Measurements from ENCODE around the gene GRN. TPM values are rescaled to one million over a fixed set of nuclear protein-coding genes. Genes with fewer than 3 reads are reported as not detected.

GRN gene
- total and polyA plus RNA-seq, 2 of the 8 experiments (the other 6 are each of a cell fraction or from before 2014, with no cell fraction given), result 108 to 387 TPM

DNA sequence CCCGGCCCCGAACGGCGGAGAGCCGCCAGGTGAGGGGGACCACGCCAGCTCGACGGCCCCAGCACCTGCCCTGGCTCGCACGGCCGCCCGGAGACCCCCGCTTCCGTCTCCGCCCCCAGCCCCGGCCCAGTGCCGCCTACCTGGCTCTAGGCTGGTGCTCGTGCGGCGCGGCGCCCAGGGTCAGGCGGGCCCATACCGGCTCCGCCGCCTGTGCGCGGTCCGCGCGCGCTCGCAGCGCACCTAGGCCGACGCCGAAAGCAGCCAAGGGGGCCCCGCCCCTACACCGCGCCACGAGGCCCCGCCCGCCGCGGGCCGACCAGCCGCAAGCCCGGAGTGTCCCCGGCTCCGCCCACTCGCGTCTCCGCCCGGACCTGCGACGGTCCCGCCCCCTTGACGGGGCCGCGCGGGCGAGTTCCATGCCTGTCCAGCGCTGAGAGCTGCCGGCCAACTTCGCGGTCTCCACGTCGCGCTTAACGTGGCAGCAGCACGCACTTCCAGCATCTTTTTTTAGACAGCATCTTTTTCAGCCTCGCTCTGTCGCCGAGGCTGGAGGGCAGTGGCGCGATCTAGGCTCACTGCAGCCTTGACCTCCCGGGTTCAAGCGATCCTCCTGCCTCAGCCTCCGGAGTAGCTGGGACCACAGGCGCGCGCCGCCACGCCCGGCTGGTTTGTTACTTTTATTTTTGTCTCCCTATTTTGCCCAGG lies 20.4 kb upstream of the GRN start, which contains the start of gene SLC25A39 (continued):
- TF ChIP-seq TAF1 (IDR thresholded peaks at IDR 0.05; ENCODE audit: low read depth, low read length) (no peak), RXRA (IDR thresholded peaks at IDR 0.05; ENCODE audit: insufficient read depth, low read depth, low read length) (no peak), RNF2 (IDR thresholded peaks at IDR 0.05; ENCODE audit: borderline replicate concordance, low read depth, low read length, missing control alignments, poor library complexity, severe bottlenecking) (peak; percentile 4), KDM1A (IDR thresholded peaks at IDR 0.05; ENCODE audit: borderline replicate concordance, low read length) (peak; percentile 96), POU5F1 (IDR thresholded peaks at IDR 0.05; ENCODE audit: low read depth, low read length) (no peak), CEBPB (IDR thresholded peaks at IDR 0.05; ENCODE audit: low read depth, low read length) (no peak), CBX5 (IDR thresholded peaks at IDR 0.05; ENCODE audit: low read depth, low read length) (no peak), SIRT6 (IDR thresholded peaks at IDR 0.05; ENCODE audit: low read length) (no peak), GTF2F1 (IDR thresholded peaks at IDR 0.05; ENCODE audit: borderline replicate concordance, low read depth, low read length) (no peak), HDAC6 (IDR thresholded peaks at IDR 0.05; ENCODE audit: low read depth, low read length) (no peak), TBP (IDR thresholded peaks at IDR 0.05; ENCODE audit: low read depth, low read length) (no peak; the same call in 1 of the 2 replicates), ZNF274 (IDR thresholded peaks at IDR 0.05; ENCODE audit: borderline replicate concordance, extremely low read depth, low read length) (no peak), BRCA1 (IDR thresholded peaks at IDR 0.05; ENCODE audit: low read depth, low read length) (no peak), BACH1 (IDR thresholded peaks at IDR 0.05; ENCODE audit: low read length) (peak; percentile 76), SP4 (IDR thresholded peaks at IDR 0.05; ENCODE audit: low read length) (peak; percentile 33; the same call in 1 of the 2 replicates), NRF1 (IDR thresholded peaks at IDR 0.05; ENCODE audit: low read depth, low read length) (no peak), SUZ12 (IDR thresholded peaks at IDR 0.05; ENCODE audit: low read length) (no peak), KDM4A (IDR thresholded peaks at IDR 0.05; ENCODE audit: low read depth, low read length, severe bottlenecking) (peak; percentile 65), RAD21 (IDR thresholded peaks at IDR 0.05 in 1 of 2, conservative IDR thresholded peaks at IDR 0.05 in 1 of 2; ENCODE audit: low read depth in 2 of 2, low read length in 2 of 2) (no peak; a peak in 1 of 4 replicates), SP2 (IDR thresholded peaks at IDR 0.05; ENCODE audit: low read length) (no peak)
- TF ChIP-seq, protein P1, sequence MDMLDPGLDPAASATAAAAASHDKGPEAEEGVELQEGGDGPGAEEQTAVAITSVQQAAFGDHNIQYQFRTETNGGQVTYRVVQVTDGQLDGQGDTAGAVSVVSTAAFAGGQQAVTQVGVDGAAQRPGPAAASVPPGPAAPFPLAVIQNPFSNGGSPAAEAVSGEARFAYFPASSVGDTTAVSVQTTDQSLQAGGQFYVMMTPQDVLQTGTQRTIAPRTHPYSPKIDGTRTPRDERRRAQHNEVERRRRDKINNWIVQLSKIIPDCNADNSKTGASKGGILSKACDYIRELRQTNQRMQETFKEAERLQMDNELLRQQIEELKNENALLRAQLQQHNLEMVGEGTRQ (IDR thresholded peaks at IDR 0.05; ENCODE audit: low read length), result 0 out of 2 replicates have a peak, but pooled peaks have one; percentile 12
- TF ChIP-seq, protein P2, sequence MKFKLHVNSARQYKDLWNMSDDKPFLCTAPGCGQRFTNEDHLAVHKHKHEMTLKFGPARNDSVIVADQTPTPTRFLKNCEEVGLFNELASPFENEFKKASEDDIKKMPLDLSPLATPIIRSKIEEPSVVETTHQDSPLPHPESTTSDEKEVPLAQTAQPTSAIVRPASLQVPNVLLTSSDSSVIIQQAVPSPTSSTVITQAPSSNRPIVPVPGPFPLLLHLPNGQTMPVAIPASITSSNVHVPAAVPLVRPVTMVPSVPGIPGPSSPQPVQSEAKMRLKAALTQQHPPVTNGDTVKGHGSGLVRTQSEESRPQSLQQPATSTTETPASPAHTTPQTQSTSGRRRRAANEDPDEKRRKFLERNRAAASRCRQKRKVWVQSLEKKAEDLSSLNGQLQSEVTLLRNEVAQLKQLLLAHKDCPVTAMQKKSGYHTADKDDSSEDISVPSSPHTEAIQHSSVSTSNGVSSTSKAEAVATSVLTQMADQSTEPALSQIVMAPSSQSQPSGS (IDR thresholded peaks at IDR 0.05; ENCODE audit: low read length), result no peak
